ENCODE results near the gene ELOVL6. TPM values are rescaled to one million over a fixed set of nuclear protein-coding genes. Genes with fewer than 3 reads are reported as not detected.
"Not testable (repeated sequence)": the region's sequence is repeated elsewhere in the genome, so short reads cannot be mapped to it uniquely, and the experiment has no call there.

Gene ELOVL6
- total and polyA plus RNA-seq, 11 donors, result 0.50 to 22.4 (median 2.9) TPM

DNA sequence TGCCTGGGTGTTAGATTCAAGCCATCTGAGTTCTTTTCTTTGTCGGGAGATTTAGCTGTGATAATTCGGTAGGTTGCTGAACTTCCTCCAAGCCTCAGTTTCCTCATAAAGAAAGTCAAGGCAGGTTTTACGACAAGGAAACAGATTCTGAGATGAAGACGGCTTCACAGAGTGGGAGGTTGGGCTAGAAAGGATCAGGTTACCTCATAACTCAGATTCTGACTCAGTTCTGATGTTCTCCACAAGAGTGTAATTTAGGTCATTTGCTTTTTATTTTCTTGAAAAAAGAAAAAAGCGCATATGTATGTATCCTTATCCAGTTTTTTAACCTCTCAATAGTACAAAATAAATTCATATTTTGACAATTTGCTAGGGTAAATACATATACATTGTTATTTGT is 47.2 kb upstream of the ELOVL6 start:
- 56 to 66% (median 59%) methylated on average over 5 of the region's 5 CpGs for WGBS, 4 donors
- Histone ChIP-seq H3K9me3 (no peaks in the 10 kb centered on the region), H3K4me1 (no peaks in the 10 kb centered on the region), H3K36me3 (no peaks in the 10 kb centered on the region), H3K27me3 (peaks cover 0 to 6% (median 0%) of the 10 kb centered on the region in 9 donors), H3K27ac (no peak overlapping the region), H3K4me3 (no peak overlapping the region)
- ATAC-seq (no peak), DNase-seq (no peak)
- intact Hi-C loops (cut with DNase I), result no loop called here
- TF ChIP-seq POLR2A (IDR thresholded peaks at IDR 0.05), result no peak
- TF ChIP-seq, protein P1, sequence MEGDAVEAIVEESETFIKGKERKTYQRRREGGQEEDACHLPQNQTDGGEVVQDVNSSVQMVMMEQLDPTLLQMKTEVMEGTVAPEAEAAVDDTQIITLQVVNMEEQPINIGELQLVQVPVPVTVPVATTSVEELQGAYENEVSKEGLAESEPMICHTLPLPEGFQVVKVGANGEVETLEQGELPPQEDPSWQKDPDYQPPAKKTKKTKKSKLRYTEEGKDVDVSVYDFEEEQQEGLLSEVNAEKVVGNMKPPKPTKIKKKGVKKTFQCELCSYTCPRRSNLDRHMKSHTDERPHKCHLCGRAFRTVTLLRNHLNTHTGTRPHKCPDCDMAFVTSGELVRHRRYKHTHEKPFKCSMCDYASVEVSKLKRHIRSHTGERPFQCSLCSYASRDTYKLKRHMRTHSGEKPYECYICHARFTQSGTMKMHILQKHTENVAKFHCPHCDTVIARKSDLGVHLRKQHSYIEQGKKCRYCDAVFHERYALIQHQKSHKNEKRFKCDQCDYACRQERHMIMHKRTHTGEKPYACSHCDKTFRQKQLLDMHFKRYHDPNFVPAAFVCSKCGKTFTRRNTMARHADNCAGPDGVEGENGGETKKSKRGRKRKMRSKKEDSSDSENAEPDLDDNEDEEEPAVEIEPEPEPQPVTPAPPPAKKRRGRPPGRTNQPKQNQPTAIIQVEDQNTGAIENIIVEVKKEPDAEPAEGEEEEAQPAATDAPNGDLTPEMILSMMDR (IDR thresholded peaks at IDR 0.05), result no peak

GRCh38 chr4:110236324-110236723 is 37.9 kb upstream of the ELOVL6 start:
- Histone ChIP-seq H3K27ac (no peak overlapping the region), H3K27me3 (peaks cover 0 to 5% (median 0%) of the 10 kb centered on the region in 9 donors), H3K36me3 (no peaks in the 10 kb centered on the region), H3K4me1 (no peaks in the 10 kb centered on the region), H3K9me3 (no peaks in the 10 kb centered on the region), H3K4me3 (no peak overlapping the region)
- no peak for DNase-seq
- WGBS, 4 donors, result 61 to 83% (median 71%) methylated on average over 1 of the region's 1 CpG
- intact Hi-C loops (cut with DNase I), result no loop called here
- ATAC-seq, result no peak
- TF ChIP-seq, protein P1 (IDR thresholded peaks at IDR 0.05), result no peak
- no peak for TF ChIP-seq POLR2A (IDR thresholded peaks at IDR 0.05)

DNA sequence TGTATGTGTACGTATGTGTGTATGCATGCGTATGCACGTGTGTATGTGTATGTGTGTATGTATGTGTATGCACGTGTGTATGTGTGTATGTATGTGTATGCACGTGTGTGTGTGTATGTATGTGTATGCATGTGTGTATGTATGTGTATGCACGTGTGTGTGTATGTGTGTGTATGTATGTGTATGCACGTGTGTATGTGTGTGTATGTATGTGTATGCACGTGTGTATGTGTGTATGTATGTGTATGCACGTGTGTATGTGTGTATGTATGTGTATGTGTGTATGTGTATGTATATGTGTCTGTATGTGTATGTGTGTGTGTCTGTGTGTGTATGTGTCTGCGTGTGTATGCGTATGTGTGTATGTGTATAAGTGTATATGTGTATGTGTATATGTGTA is 35.2 kb upstream of the ELOVL6 start:
- intact Hi-C loops (cut with DNase I); H3K27me3 ChIP-seq; H3K4me3 ChIP-seq; H3K27ac ChIP-seq; H3K9me3 ChIP-seq; ATAC-seq; H3K4me1 ChIP-seq; DNase-seq; H3K36me3 ChIP-seq: not testable (repeated sequence)
- WGBS, 4 donors, result 69 to 80% (median 76%) methylated on average over 11 of the region's 11 CpGs

DNA sequence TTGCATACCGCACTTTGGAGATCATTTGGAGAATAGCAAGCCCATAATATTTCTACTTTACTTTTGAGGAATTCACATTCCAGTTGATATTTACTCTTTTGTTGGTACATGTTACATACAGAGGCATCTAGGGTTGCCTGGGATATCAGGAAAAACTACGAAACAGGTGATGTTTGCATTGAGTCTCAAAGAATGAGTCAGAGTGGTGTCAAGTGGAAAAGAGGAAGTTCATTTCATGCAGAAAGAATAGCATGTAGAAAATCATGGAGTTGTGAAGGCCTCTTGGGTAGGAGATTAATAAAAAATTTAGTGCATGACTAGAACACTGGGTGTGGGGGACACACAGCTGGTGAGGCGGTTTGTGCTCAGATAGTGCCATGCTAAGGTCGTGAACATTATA is 33.5 kb upstream of the ELOVL6 start:
- 89 to 93% (median 91%) methylated on average over 4 of the region's 4 CpGs for WGBS, 4 donors
- no peak overlapping the region for H3K27ac ChIP-seq
- TF ChIP-seq POLR2A (IDR thresholded peaks at IDR 0.05), result no peak
- TF ChIP-seq, protein P1 (IDR thresholded peaks at IDR 0.05), result no peak
- no peaks in the 10 kb centered on the region for H3K36me3 ChIP-seq
- ATAC-seq (no peak), DNase-seq (no peak)
- H3K27me3 ChIP-seq, result no peaks in the 10 kb centered on the region
- no peak overlapping the region for H3K4me3 ChIP-seq
- H3K4me1 ChIP-seq, result no peaks in the 10 kb centered on the region
- no peaks in the 10 kb centered on the region for H3K9me3 ChIP-seq
- intact Hi-C loops (cut with DNase I), result no loop called here

- TF ChIP-seq, protein P1 (IDR thresholded peaks at IDR 0.05), result no peak
- no peak for TF ChIP-seq POLR2A (IDR thresholded peaks at IDR 0.05)
- intact Hi-C loops (cut with DNase I), result no loop called here
- no peak overlapping the region for H3K27ac ChIP-seq
- peaks cover 0 to 2% (median 0%) of the 10 kb centered on the region in 9 donors for H3K27me3 ChIP-seq
- no peaks in the 10 kb centered on the region for H3K36me3 ChIP-seq
- no peak overlapping the region for H3K4me3 ChIP-seq
- H3K4me1 ChIP-seq, result no peaks in the 10 kb centered on the region
- DNase-seq (no peak), ATAC-seq (no peak)
- H3K9me3 ChIP-seq, result no peaks in the 10 kb centered on the region
- WGBS, 4 donors, result 90 to 95% (median 91%) methylated on average over 2 of the region's 2 CpGs
These were observed 30.9 kb upstream of the ELOVL6 start for GRCh38 chr4:110229266-110229665.
